Hepatocyte (in vitro differentiated cells): ENCODE results near the gene PRKRIP1.

ENCODE experiments used
- CTCF ChIP-seq: fragments of 200-600 bp; sonication (generic); IDR thresholded peaks from 2 replicates; pipeline ENCODE4 v1.5.1; 2016; ENCODE audit warnings: antibody characterized with exemption, mild to moderate bottlenecking; ENCODE audit not compliant: poor library complexity
- EZH2 ChIP-seq: fragments of 200-600 bp; sonication (generic); IDR thresholded peaks from 2 replicates; pipeline ENCODE4 v1.6.1; 2016; ENCODE audit warnings: antibody characterized with exemption, mild to moderate bottlenecking, borderline replicate concordance

- no peak for TF ChIP-seq CTCF
- TF ChIP-seq EZH2, result no peak
These were observed 37.9 kb downstream of the PRKRIP1 start for GRCh38 chr7:102434039-102434486.
